Measurements from ENCODE around the gene HAGH.

GRCh38 chr16:1859650-1860049 lies 33.0 kb upstream of the HAGH start:
- TF ChIP-seq, protein P1, sequence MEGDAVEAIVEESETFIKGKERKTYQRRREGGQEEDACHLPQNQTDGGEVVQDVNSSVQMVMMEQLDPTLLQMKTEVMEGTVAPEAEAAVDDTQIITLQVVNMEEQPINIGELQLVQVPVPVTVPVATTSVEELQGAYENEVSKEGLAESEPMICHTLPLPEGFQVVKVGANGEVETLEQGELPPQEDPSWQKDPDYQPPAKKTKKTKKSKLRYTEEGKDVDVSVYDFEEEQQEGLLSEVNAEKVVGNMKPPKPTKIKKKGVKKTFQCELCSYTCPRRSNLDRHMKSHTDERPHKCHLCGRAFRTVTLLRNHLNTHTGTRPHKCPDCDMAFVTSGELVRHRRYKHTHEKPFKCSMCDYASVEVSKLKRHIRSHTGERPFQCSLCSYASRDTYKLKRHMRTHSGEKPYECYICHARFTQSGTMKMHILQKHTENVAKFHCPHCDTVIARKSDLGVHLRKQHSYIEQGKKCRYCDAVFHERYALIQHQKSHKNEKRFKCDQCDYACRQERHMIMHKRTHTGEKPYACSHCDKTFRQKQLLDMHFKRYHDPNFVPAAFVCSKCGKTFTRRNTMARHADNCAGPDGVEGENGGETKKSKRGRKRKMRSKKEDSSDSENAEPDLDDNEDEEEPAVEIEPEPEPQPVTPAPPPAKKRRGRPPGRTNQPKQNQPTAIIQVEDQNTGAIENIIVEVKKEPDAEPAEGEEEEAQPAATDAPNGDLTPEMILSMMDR (IDR thresholded peaks at IDR 0.05): no peak
- TF ChIP-seq POLR2A (IDR thresholded peaks at IDR 0.05): no peak
